ENCODE results near the gene MFSD11.
"Not testable (repeated sequence)": the region's sequence is repeated elsewhere in the genome, so short reads cannot be mapped to it uniquely, and the experiment has no call there.

The MFSD11 gene

GRCh38 chr17:76747716-76748363, 9.9 kb downstream of the MFSD11 start:
- DNase-seq (ENCODE audit: low read depth): no peak

GRCh38 chr17:76748657-76749056, 10.7 kb downstream of the MFSD11 start:
- no peak for DNase-seq (ENCODE audit: low read depth)

GRCh38 chr17:76751416-76751993, 13.6 kb downstream of the MFSD11 start:
- DNase-seq (ENCODE audit: low read depth): no peak

- DNase-seq (ENCODE audit: low read depth): no peak
Observed at GRCh38 chr17:76752006-76752405, 14.1 kb downstream of the MFSD11 start.

- no peak for DNase-seq (ENCODE audit: low read depth)
Observed at GRCh38 chr17:76753061-76753961, 15.4 kb downstream of the MFSD11 start.

- no peak for DNase-seq (ENCODE audit: low read depth)
Observed at GRCh38 chr17:76755285-76755684, 17.4 kb downstream of the MFSD11 start.

- DNase-seq (ENCODE audit: low read depth): no peak
Observed at GRCh38 chr17:76757256-76757655, 19.3 kb downstream of the MFSD11 start.

GRCh38 chr17:76758570-76758969, 20.7 kb downstream of the MFSD11 start:
- no peak for DNase-seq (ENCODE audit: low read depth)

- DNase-seq (ENCODE audit: low read depth): peak; percentile 78
Observed at GRCh38 chr17:76772842-76773525, 35.1 kb downstream of the MFSD11 start.

- DNase-seq (ENCODE audit: low read depth): no peak
Observed at GRCh38 chr17:76775021-76775600, 37.2 kb downstream of the MFSD11 start.

- no peak for DNase-seq (ENCODE audit: low read depth)
Observed at GRCh38 chr17:76781056-76781982, 43.4 kb downstream of the MFSD11 start.

GRCh38 chr17:76783146-76783545, 45.2 kb downstream of the MFSD11 start:
- DNase-seq (ENCODE audit: low read depth): no peak

GRCh38 chr17:76784926-76785325, 47.0 kb downstream of the MFSD11 start:
- no peak for DNase-seq (ENCODE audit: low read depth)

- not testable (repeated sequence) for DNase-seq (ENCODE audit: low read depth)
Observed at GRCh38 chr17:76787866-76788265, 49.9 kb downstream of the MFSD11 start.

- no peak for DNase-seq (ENCODE audit: low read depth)
Observed at GRCh38 chr17:76789235-76789788, 51.4 kb downstream of the MFSD11 start.

GRCh38 chr17:76791053-76791980, 53.4 kb downstream of the MFSD11 start:
- peak; percentile 56 for DNase-seq (ENCODE audit: low read depth)

GRCh38 chr17:76792348-76792747, 54.4 kb downstream of the MFSD11 start:
- DNase-seq (ENCODE audit: low read depth): no peak

- DNase-seq (ENCODE audit: low read depth): no peak
Observed at GRCh38 chr17:76793775-76794174, 55.9 kb downstream of the MFSD11 start.

- DNase-seq (ENCODE audit: low read depth): no peak
Observed at GRCh38 chr17:76796081-76796480, 58.2 kb downstream of the MFSD11 start.

Data from GM04504 (cell line).